ENCODE measurements around the gene MAP1B. TPM values are rescaled to one million over a fixed set of nuclear protein-coding genes. Genes with fewer than 3 reads are reported as not detected.

MAP1B gene
- total and polyA plus RNA-seq, 2 of the 4 experiments (the other 2 are of a cell fraction) = 41.1 to 183 TPM

DNA sequence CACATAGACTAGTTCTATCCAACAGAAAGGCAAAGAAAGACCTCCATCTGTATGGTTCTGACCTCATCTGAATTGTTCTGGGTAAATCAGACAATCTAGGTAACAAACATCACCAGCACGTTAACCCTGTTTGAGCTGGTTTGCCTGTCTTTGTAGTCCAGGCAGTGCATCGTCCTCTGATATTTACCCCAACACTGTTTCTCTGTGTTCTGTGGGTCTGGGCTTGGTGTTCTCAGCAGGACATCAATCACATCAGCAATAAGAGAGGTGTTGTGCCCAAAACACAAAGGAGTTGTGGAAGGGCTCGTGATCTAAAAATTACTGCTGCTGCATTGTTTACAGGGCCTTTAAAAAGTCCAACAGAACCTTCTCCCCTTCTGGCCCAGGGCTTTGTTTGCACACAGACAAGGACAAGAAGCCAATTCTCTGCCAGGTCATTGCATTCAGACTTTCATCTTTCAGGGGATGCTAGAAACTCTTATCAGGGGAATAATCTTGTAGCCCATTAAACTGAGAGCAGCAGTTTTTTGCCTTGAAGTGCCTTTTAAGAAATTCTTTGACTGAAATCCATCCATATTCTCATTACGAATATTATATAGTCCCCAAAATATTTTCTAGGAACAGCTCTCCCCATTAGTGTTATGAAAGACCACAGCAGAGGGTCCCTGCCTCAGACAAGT lies 30.5 kb upstream of the MAP1B start:
- H3K23ac ChIP-seq (ENCODE audit: low read depth, low read length) = no peak overlapping the region
- no peak overlapping the region for H2AK9ac ChIP-seq (replicated peaks; ENCODE audit: low read depth, low read length, poor library complexity)
- no peak overlapping the region for H3K14ac ChIP-seq (replicated peaks; ENCODE audit: low read depth, low read length)
- no peak for ATAC-seq (ENCODE audit: low read depth)
- no peak overlapping the region for H4K5ac ChIP-seq (ENCODE audit: low read depth, low read length)
- in situ Hi-C loops (cut with MboI; ENCODE audit: low sequenced_read_pairs) = no loop called here
- no peaks in the 10 kb centered on the region for H3K4me1 ChIP-seq (ENCODE audit: control insufficient read depth, insufficient read depth, low read length)
- no peak for TF ChIP-seq RCOR1 (IDR thresholded peaks at IDR 0.05; ENCODE audit: insufficient replicate concordance, low read length)
- no peak for TF ChIP-seq CEBPB (IDR thresholded peaks at IDR 0.05; ENCODE audit: low read depth, low read length)
- TF ChIP-seq, protein P1, sequence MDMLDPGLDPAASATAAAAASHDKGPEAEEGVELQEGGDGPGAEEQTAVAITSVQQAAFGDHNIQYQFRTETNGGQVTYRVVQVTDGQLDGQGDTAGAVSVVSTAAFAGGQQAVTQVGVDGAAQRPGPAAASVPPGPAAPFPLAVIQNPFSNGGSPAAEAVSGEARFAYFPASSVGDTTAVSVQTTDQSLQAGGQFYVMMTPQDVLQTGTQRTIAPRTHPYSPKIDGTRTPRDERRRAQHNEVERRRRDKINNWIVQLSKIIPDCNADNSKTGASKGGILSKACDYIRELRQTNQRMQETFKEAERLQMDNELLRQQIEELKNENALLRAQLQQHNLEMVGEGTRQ (IDR thresholded peaks at IDR 0.05; ENCODE audit: low read depth, low read length) = no peak
- no peak for TF ChIP-seq MAFK (IDR thresholded peaks at IDR 0.05; ENCODE audit: low read depth, low read length)
- no peak for TF ChIP-seq CHD1 (IDR thresholded peaks at IDR 0.05; ENCODE audit: low read depth, low read length)
- TF ChIP-seq NFE2L2 (IDR thresholded peaks at IDR 0.05; ENCODE audit: low read depth, low read length) = no peak
- no peak for TF ChIP-seq FOS (IDR thresholded peaks at IDR 0.05; ENCODE audit: low read depth, low read length)
- no peak for TF ChIP-seq MAZ (IDR thresholded peaks at IDR 0.05; ENCODE audit: borderline replicate concordance, low read depth, low read length)
- TF ChIP-seq MXI1 (IDR thresholded peaks at IDR 0.05; ENCODE audit: borderline replicate concordance, low read depth, low read length) = no peak
- TF ChIP-seq, protein P2, sequence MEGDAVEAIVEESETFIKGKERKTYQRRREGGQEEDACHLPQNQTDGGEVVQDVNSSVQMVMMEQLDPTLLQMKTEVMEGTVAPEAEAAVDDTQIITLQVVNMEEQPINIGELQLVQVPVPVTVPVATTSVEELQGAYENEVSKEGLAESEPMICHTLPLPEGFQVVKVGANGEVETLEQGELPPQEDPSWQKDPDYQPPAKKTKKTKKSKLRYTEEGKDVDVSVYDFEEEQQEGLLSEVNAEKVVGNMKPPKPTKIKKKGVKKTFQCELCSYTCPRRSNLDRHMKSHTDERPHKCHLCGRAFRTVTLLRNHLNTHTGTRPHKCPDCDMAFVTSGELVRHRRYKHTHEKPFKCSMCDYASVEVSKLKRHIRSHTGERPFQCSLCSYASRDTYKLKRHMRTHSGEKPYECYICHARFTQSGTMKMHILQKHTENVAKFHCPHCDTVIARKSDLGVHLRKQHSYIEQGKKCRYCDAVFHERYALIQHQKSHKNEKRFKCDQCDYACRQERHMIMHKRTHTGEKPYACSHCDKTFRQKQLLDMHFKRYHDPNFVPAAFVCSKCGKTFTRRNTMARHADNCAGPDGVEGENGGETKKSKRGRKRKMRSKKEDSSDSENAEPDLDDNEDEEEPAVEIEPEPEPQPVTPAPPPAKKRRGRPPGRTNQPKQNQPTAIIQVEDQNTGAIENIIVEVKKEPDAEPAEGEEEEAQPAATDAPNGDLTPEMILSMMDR (conservative IDR thresholded peaks at IDR 0.05; ENCODE audit: low read depth, low read length) = no peak
- TF ChIP-seq RAD21 (IDR thresholded peaks at IDR 0.05; ENCODE audit: low read length) = no peak
- no peak for TF ChIP-seq POLR2A (IDR thresholded peaks at IDR 0.05; ENCODE audit: low read depth, low read length)
- no peak for TF ChIP-seq ELK1 (IDR thresholded peaks at IDR 0.05; ENCODE audit: borderline replicate concordance, low read depth, low read length)
- TF ChIP-seq SMC3 (IDR thresholded peaks at IDR 0.05; ENCODE audit: low read depth, low read length) = no peak
- TF ChIP-seq BHLHE40 (IDR thresholded peaks at IDR 0.05; ENCODE audit: low read depth, low read length) = no peak
- no peak for TF ChIP-seq RFX5 (IDR thresholded peaks at IDR 0.05; ENCODE audit: low read depth, low read length)
- no CpG with 5 or more reads among the region's 4 CpGs for WGBS, 2 experiments (ENCODE audit: extremely low coverage in 2 of 2, insufficient read length in 1 of 2)
- no peak overlapping the region for H2BK5ac ChIP-seq (ENCODE audit: low read depth, low read length, poor library complexity, severe bottlenecking)
- no peak overlapping the region for H2BK120ac ChIP-seq (ENCODE audit: low read depth, low read length)
- no peak overlapping the region for H3K4ac ChIP-seq (ENCODE audit: low read depth, low read length)
- H3K36me3 ChIP-seq (ENCODE audit: control insufficient read depth, insufficient read depth, low read length) = no peaks in the 10 kb centered on the region
- H3K18ac ChIP-seq (ENCODE audit: low read depth, low read length) = no peak overlapping the region
- no peak overlapping the region for H3K4me3 ChIP-seq (ENCODE audit: insufficient read depth, low read depth, low read length)
- H2AK5ac ChIP-seq (ENCODE audit: low read depth, low read length) = no peak overlapping the region
- H3K9me1 ChIP-seq (ENCODE audit: insufficient read depth, low read length) = no peaks in the 10 kb centered on the region
- no peak overlapping the region for H4K8ac ChIP-seq (ENCODE audit: low read depth in 2 of 2, low read length in 2 of 2)
- POLR2A ChIA-PET (ENCODE audit: unreplicated experiment) = no interaction called here
- H3K79me1 ChIP-seq (ENCODE audit: low read depth in 1 of 2, low read length in 2 of 2) = no peaks in the 10 kb centered on the region
- no peak overlapping the region for H2AFZ ChIP-seq (replicated peaks; ENCODE audit: low read length, poor library complexity)
- no peaks in the 10 kb centered on the region for H3K9me3 ChIP-seq (ENCODE audit: control insufficient read depth, insufficient read depth, low read length)
- H4K91ac ChIP-seq (ENCODE audit: insufficient read depth, low read depth, low read length) = no peak overlapping the region
- H2BK15ac ChIP-seq (ENCODE audit: low read depth, low read length) = no peak overlapping the region
- H3K27ac ChIP-seq (ENCODE audit: insufficient read depth, low read length) = no peak overlapping the region
- no peak overlapping the region for H3K4me2 ChIP-seq (ENCODE audit: low read depth, low read length)
- H4K20me1 ChIP-seq (ENCODE audit: insufficient read depth, low read length) = no peaks in the 10 kb centered on the region
- peaks cover 9% of the 10 kb centered on the region; the same call in 1 of the 2 replicates for H3K27me3 ChIP-seq (ENCODE audit: control insufficient read depth, insufficient read depth, low read length)
- CTCF ChIA-PET = no interaction called here
- BruUV-seq (replicated peaks) = no TSS peak
- no peak for DNase-seq
- dilution Hi-C loops (cut with HindIII; ENCODE audit: low sequenced_read_pairs, unreplicated experiment) = no loop called here
- no peak overlapping the region for H3K56ac ChIP-seq (ENCODE audit: extremely low read depth, insufficient read depth, low read length)
- intact Hi-C loops (cut with micrococcal nuclease) = loop anchor here (1.0 kb wide), 1 partner anchor 38 kb away; no protein-coding TSS in a partner anchor
- no peak overlapping the region for H2BK20ac ChIP-seq (ENCODE audit: low read depth, low read length)
- H3K9ac ChIP-seq (ENCODE audit: low read depth, low read length) = no peak overlapping the region
